Coronary artery (tissue), 2 donors: ENCODE measurements around the gene BLACAT1.

ENCODE experiments used
- DNase-seq: peaks from one replicate; pipeline ENCODE4 v3.0.0-alpha.2; 2017; ENCODE audit warnings: low spot score
- H3K27ac ChIP-seq, 2 donors: fragments of 200-600 bp; sonication (generic); one replicate each; pipeline ENCODE4 v1.5.1; 2016 to 2019
- H3K4me3 ChIP-seq: fragments of 200-600 bp; sonication (generic); 2 replicates; pipeline ENCODE4 v1.5.1; 2016; ENCODE audit warnings: mild to moderate bottlenecking, moderate library complexity
- TF ChIP-seq, protein P1 (sequence below): fragments of 200-600 bp; sonication (generic); IDR thresholded peaks from one replicate; pipeline ENCODE4 v1.5.1; 2019; ENCODE audit warnings: antibody characterized with exemption

The BLACAT1 gene

DNA sequence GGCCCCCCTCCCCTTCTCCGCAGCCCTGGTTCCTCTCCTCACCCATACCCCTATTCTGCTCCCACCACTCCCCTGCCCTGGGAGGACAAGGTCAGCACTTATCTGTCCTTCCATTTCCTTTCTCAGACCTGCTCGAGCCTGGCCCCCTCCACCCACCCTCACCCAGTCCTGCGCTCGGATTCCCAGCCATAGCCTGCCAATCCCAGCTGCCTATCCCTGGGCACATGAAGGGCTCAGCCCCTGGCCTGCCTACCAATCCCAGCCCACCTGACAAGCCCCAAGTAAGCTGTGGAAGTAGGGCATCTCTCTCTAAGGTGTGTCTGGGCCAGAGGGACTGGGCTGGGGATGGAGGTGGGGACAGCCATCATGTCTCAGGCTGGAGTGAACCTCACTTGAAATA is 5.4 kb downstream of the BLACAT1 start:
- DNase-seq: no peak
- TF ChIP-seq, protein P1, sequence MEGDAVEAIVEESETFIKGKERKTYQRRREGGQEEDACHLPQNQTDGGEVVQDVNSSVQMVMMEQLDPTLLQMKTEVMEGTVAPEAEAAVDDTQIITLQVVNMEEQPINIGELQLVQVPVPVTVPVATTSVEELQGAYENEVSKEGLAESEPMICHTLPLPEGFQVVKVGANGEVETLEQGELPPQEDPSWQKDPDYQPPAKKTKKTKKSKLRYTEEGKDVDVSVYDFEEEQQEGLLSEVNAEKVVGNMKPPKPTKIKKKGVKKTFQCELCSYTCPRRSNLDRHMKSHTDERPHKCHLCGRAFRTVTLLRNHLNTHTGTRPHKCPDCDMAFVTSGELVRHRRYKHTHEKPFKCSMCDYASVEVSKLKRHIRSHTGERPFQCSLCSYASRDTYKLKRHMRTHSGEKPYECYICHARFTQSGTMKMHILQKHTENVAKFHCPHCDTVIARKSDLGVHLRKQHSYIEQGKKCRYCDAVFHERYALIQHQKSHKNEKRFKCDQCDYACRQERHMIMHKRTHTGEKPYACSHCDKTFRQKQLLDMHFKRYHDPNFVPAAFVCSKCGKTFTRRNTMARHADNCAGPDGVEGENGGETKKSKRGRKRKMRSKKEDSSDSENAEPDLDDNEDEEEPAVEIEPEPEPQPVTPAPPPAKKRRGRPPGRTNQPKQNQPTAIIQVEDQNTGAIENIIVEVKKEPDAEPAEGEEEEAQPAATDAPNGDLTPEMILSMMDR: no peak
- Histone ChIP-seq H3K27ac (no peak overlapping the region), H3K4me3 (no peak overlapping the region)

- no peak for DNase-seq
- no peak overlapping the region for H3K4me3 ChIP-seq
- TF ChIP-seq, protein P1: no peak
- H3K27ac ChIP-seq: no peak overlapping the region
Measured at GRCh38 chr1:205449750-205450443, 5.9 kb downstream of the BLACAT1 start.

DNA sequence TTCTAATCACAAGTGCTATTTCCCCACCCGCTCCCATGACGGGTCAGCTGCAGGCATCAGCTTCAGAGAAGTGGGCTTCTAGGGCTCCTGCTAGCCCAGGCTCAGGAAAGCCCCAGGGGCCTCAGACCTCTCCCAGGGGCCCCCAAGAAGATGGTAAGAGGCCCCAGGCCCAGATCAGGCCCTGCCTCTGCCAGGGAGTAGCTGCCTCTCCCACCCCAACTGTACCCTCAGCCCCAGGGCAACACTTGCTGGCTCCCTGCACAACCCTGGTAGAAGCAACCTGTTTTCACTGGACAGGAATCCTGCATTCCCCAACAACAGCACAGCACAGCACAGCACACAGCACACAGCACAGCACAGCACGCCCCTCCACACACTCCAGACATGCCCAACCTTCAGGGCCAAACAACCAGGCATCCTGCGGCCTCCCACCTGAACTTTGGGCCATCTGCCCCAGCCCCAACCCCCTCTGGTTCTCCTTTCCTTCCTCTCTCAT is 6.5 kb downstream of the BLACAT1 start:
- TF ChIP-seq, protein P1: no peak
- no peak for DNase-seq
- Histone ChIP-seq H3K4me3 (no peak overlapping the region), H3K27ac (no peak overlapping the region)

DNA sequence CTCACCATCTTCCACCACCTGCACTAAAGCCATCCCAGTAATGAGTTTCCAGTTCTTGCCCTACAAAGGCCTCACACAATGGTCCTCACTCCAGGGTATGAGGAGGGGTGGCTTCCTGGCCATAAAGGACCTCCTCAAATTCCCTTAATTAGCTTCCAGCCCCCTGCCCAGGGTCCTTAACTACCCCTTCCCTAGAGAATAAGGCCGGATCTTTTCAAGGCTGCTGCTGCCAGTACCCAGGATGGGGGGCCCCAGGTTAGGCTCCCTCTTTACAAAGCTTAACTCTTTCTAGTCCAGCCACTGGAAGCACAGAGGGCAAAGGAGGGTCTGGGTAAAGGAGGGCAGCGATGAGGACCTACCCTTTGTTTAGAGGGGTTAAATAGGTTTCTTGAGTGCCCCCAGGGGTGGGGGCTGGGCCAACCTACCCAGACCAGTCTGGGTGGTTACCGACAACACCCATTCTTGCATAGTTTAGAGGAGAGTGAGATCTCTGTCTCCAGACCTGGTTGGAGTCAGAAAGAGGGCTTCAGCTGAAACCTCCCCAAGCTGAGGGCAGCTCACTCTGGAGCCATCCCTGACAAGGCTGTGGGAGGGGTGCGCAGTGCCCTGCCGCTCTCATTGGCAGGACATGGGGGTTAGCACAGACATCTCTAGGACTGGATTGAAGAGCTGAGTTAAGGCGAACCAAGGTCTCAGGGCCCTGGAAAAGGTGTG is 7.1 kb downstream of the BLACAT1 start:
- TF ChIP-seq, protein P1: no peak
- DNase-seq: no peak
- H3K4me3 ChIP-seq: no peak overlapping the region
- no peak overlapping the region for H3K27ac ChIP-seq

- DNase-seq: no peak
- Histone ChIP-seq H3K4me3 (no peak overlapping the region), H3K27ac (no peak overlapping the region)
- TF ChIP-seq, protein P1: no peak
Measured at GRCh38 chr1:205447457-205448341, 8.1 kb downstream of the BLACAT1 start.

- no peak for DNase-seq
- Histone ChIP-seq H3K27ac (no peak overlapping the region), H3K4me3 (no peak overlapping the region)
- TF ChIP-seq, protein P1: no peak
Measured at GRCh38 chr1:205446828-205447227, 9.0 kb downstream of the BLACAT1 start.
